ENCODE measurements around the gene FBXW5. TPM values are rescaled to one million over a fixed set of nuclear protein-coding genes. Genes with fewer than 3 reads are reported as not detected.
A peak's percentile ranks its signal among the peaks of the same experiment; 100 is the strongest.

Gene FBXW5
- total RNA-seq, 4 donors from 2014 or later: 329 to 469 (median 435) TPM

DNA sequence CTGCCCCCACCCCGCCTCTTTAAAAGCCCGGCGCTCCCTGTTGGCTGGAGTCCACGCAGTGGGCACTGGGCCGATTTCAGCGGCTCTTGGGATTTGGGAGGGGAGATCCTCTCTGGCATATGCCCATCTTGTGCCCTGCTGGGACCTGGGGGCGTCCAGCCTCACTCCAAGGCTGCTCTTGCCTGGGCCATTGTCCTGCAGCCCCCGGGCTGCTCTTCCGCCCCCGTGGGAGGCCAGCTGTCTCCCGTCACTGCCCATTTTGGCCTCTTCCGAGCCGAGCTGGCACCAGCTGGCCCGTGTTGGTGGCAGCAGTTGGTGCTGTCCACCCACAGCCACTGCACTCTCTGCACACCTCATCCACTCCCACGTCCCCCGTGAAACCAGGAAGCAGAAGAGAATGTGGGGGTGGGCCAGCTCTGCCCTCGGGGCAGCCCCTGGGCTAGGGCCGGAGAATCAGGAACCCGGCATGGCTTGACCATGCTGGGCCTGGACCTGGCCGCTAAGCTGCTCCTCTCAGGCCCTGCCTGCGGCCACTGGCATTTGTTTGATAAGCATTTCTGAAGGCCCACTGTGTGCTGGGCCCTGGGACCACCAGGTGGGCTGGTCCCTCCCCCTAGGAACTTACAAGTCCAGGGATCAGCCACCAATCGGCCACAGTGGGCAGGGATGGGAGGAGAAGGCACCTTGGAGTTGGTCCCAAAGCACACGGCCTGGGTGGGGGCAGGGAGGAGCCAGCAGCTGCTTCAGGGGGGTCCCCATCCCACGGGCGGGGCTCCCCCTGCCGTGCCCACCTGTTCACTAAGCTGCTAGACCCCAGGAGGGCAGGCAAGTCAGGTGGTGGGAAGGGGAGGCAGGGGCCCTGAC is 2.7 kb upstream of the FBXW5 start:
- DNase-seq: no peak
- ATAC-seq: no peak
- H3K9me3 ChIP-seq: no peaks in the 10 kb centered on the region
- H3K36me3 ChIP-seq: peaks cover 0 to 8% of the 10 kb centered on the region in 2 donors
- TF ChIP-seq CTCF (IDR thresholded peaks at IDR 0.05 in 4 of 5, conservative IDR thresholded peaks at IDR 0.05 in 1 of 5) (no peak), POLR2A (IDR thresholded peaks at IDR 0.05) (no peak)
- H3K27ac ChIP-seq: peak overlapping the region; percentile 73 to 89 (median 76)
- H3K4me1 ChIP-seq: peaks cover 16 to 45% of the 10 kb centered on the region in 2 donors
- no peaks in the 10 kb centered on the region for H3K27me3 ChIP-seq
- in situ Hi-C loops (cut with MboI; ENCODE audit: low sequenced_read_pairs in 4 of 4): loop anchor here in 2 of 4 donors (10.0 to 25.0 kb wide), 2 partner anchors 88 to 160 kb away; partner anchors contain the start of genes CCDC183 (in 1 of the 2), FUT7 (in 1 of the 2) and TMEM141 (in 1 of the 2)
- intact Hi-C loops (cut with DNase I; ENCODE audit: low total_unique reads): no loop called here
- H3K4me3 ChIP-seq: peak overlapping the region in 2 of 4 donors; percentile 4 to 10

GRCh38 chr9:136946228-136947027 is 1.9 kb upstream of the FBXW5 start:
- H3K36me3 ChIP-seq: peaks cover 0 to 17% of the 10 kb centered on the region in 2 donors
- TF ChIP-seq CTCF (IDR thresholded peaks at IDR 0.05 in 4 of 5, conservative IDR thresholded peaks at IDR 0.05 in 1 of 5) (no peak), POLR2A (IDR thresholded peaks at IDR 0.05) (no peak)
- H3K27ac ChIP-seq: peak overlapping the region; percentile 73 to 89 (median 76)
- no peaks in the 10 kb centered on the region for H3K9me3 ChIP-seq
- intact Hi-C loops (cut with DNase I; ENCODE audit: low total_unique reads) (no loop called here), in situ Hi-C loops (cut with MboI; ENCODE audit: low sequenced_read_pairs in 4 of 4) (loop anchor here in 2 of 4 donors (10.0 to 25.0 kb wide), 2 partner anchors 88 to 159 kb away; partner anchors contain the start of genes CCDC183 (in 1 of the 2), FUT7 (in 1 of the 2) and TMEM141 (in 1 of the 2))
- H3K4me1 ChIP-seq: peaks cover 18 to 53% of the 10 kb centered on the region in 2 donors
- no peak for DNase-seq
- no peak for ATAC-seq
- H3K4me3 ChIP-seq: peak overlapping the region in 1 of 4 donors; percentile 10
- H3K27me3 ChIP-seq: no peaks in the 10 kb centered on the region

DNA sequence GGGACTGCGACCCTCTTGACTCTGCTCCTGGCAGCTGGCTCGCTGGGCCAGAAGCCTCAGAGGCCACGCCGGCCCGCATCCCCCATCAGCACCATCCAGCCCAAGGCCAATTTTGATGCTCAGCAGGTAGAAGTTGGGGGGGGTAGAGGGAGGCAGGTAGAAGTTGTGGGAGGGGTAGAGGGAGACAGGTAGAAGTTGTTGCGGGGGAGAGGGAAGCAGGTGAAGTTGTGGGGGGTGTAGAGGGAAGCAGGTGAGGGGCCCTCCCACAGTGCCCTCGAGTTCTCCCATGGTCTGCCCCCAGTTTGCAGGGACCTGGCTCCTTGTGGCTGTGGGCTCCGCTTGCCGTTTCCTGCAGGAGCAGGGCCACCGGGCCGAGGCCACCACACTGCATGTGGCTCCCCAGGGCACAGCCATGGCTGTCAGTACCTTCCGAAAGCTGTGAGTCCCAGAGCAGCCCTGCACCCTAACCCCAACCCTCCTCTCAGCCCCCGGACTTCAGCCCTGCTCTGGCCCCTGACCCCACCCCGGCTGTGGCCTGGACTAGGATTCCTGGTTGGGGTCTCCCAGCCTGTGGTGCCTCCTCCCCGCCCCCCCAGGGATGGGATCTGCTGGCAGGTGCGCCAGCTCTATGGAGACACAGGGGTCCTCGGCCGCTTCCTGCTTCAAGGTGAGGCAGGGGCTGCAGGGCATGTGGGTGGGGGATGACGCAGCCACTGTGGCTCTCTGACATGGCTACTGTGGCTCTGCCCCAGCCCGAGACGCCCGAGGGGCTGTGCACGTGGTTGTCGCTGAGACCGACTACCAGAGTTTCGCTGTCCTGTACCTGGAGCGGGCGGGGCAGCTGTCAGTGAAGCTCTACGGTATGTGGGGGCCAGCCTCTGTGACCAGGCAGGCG is 1.0 kb upstream of the FBXW5 start:
- in situ Hi-C loops (cut with MboI; ENCODE audit: low sequenced_read_pairs in 4 of 4): loop anchor here in 2 of 4 donors (10.0 to 25.0 kb wide), 2 partner anchors 89 to 158 kb away; partner anchors contain the start of genes CCDC183 (in 1 of the 2), FUT7 (in 1 of the 2) and TMEM141 (in 1 of the 2)
- H3K36me3 ChIP-seq: peaks cover 0 to 25% of the 10 kb centered on the region in 2 donors
- ATAC-seq: no peak
- H3K27ac ChIP-seq: peak overlapping the region; percentile 26 to 96 (median 69)
- H3K4me3 ChIP-seq: no peak overlapping the region
- no peak for DNase-seq
- TF ChIP-seq CTCF (IDR thresholded peaks at IDR 0.05 in 4 of 5, conservative IDR thresholded peaks at IDR 0.05 in 1 of 5) (no peak), POLR2A (IDR thresholded peaks at IDR 0.05) (no peak)
- intact Hi-C loops (cut with DNase I; ENCODE audit: low total_unique reads): loop anchor here (2.0 kb wide), 2 partner anchors 83 to 97 kb away; partner anchors contain the start of genes ABCA2 and PHPT1
- H3K4me1 ChIP-seq: peaks cover 21 to 60% of the 10 kb centered on the region in 2 donors
- H3K27me3 ChIP-seq: no peaks in the 10 kb centered on the region
- H3K9me3 ChIP-seq: no peaks in the 10 kb centered on the region

DNA sequence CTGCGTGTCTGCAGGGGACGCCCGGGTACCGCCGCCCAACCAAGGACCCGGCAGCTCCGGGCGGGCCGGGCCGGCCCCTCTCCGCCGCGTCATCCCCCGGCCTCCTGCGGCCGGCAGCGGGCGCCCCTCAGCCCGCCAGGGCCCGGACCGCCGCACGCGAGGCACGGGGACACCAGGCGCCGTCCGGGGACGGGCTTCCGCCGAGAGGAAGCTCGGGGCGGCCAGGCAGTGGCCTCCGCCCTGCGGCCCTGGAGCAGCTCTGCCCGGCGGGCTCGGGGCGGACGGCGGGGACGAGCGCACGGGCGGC is 373 bp downstream of the FBXW5 start:
- ATAC-seq (peak; percentile 22 to 26), DNase-seq (no peak)
- intact Hi-C loops (cut with DNase I; ENCODE audit: low total_unique reads) (loop anchor here (1.0 to 5.0 kb wide), 6 partner anchors 57 to 257 kb away; partner anchors contain the start of genes ABCA2, AGPAT2, PHPT1 and RABL6), in situ Hi-C loops (cut with MboI; ENCODE audit: low sequenced_read_pairs in 4 of 4) (loop anchor here in 2 of 4 donors (10.0 to 25.0 kb wide), 2 partner anchors 91 to 157 kb away; partner anchors contain the start of genes CCDC183 (in 1 of the 2), FUT7 (in 1 of the 2) and TMEM141 (in 1 of the 2))
- H3K4me3 ChIP-seq: peak overlapping the region; percentile 79 to 96 (median 92)
- H3K36me3 ChIP-seq: peaks cover 0 to 28% of the 10 kb centered on the region in 2 donors
- peaks cover 29 to 60% of the 10 kb centered on the region in 2 donors for H3K4me1 ChIP-seq
- H3K27me3 ChIP-seq: no peaks in the 10 kb centered on the region
- H3K27ac ChIP-seq: peak overlapping the region; percentile 92 to 97 (median 96)
- H3K9me3 ChIP-seq: no peaks in the 10 kb centered on the region
- no peak for TF ChIP-seq POLR2A (IDR thresholded peaks at IDR 0.05)
